ENCODE data around the gene OTOA. TPM values are rescaled to one million over a fixed set of nuclear protein-coding genes. Genes with fewer than 3 reads are reported as not detected.
"Not testable (repeated sequence)": the region's sequence is repeated elsewhere in the genome, so short reads cannot be mapped to it uniquely, and the experiment has no call there.

OTOA gene
- total RNA-seq, 1 donor from 2014 or later = not detected

DNA sequence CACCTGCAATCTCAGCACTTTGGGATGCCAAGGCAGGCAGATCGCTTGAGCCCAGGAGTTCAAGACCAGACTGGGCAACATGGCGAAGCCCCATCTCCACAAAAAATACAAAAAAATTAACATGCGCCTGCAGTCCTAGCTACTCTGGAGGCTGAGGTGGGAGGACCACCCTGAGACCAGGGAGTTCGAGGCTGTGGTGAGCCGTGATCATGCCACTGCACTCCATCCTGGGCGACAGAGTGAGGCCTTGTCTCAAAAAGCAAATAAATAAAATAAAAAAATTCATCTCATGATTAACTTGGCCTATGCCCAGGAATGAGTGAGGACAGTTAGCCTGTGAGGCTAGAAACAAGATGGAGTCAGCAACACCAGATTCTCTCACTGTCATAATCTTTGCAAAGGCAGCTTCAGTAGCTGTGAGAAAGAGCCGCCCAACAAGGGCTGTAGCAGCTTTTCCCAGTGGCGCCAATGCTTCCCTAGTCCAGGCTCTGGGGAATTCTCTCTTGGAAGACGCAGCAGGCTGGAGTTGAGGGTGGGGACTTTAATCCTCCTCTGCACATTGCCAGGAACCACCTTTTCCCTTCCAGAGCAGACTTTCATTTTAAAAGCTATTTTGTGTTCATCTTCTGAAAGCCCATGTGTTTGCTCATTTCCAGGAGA, 108.9 kb downstream of the OTOA start:
- H3K4me1 Mint-ChIP-seq (ENCODE audit: low read depth); H3K27me3 Mint-ChIP-seq (ENCODE audit: low read depth): not testable (repeated sequence)

DNA sequence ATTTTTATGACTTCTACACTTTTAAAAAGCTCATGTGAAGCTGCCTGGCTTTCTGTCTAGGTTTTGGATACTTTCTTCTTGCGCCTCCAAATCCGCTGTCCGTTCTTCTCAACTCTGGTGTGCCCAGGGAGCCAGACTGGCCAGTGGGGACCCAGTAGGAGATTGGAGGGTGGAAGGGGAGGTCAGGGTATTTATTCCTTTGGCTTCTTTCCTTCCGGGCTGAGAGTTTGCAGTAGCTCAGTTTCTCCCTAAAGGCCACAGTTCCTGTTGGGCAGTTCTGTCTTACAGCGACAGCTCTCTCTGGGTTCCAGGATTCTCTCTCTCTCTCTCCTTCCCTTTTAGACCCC, 109.4 kb downstream of the OTOA start:
- H3K27me3 Mint-ChIP-seq (ENCODE audit: low read depth); H3K36me3 Mint-ChIP-seq (ENCODE audit: low read depth); H3K4me3 Mint-ChIP-seq (ENCODE audit: low read depth); H3K27ac Mint-ChIP-seq; H3K9me3 Mint-ChIP-seq; DNase-seq (ENCODE audit: low spot score); H3K4me1 Mint-ChIP-seq (ENCODE audit: low read depth); intact Hi-C loops (cut with micrococcal nuclease): not testable (repeated sequence)

More for the DNA sequence above, 108.9 kb downstream of the OTOA start:
- H3K27ac Mint-ChIP-seq; H3K36me3 Mint-ChIP-seq (ENCODE audit: low read depth); H3K9me3 Mint-ChIP-seq; intact Hi-C loops (cut with micrococcal nuclease); H3K4me3 Mint-ChIP-seq (ENCODE audit: low read depth); DNase-seq (ENCODE audit: low spot score): not testable (repeated sequence)

DNA sequence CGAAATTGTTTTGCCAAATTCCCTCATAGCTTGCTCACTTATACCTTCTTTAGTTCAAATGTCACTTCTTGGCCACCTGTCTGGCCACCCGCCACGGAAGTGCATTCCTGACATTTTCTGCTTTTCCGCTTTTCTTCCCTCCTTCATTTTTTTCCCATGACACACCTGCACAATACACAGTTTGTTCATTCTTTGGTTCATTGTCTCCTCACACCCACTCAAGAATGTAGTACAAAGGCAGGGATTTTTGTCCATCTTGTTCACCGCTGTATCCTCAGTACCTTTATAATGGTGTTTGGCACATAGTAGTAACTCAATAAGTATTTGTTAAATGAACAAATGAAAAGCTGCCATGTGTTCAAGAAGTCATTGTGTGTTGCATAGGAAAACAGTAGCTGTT, 116.8 kb downstream of the OTOA start:
- H3K27ac Mint-ChIP-seq; H3K27me3 Mint-ChIP-seq (ENCODE audit: low read depth); H3K4me1 Mint-ChIP-seq (ENCODE audit: low read depth); H3K9me3 Mint-ChIP-seq; intact Hi-C loops (cut with micrococcal nuclease); H3K36me3 Mint-ChIP-seq (ENCODE audit: low read depth); DNase-seq (ENCODE audit: low spot score); H3K4me3 Mint-ChIP-seq (ENCODE audit: low read depth): not testable (repeated sequence)

DNA sequence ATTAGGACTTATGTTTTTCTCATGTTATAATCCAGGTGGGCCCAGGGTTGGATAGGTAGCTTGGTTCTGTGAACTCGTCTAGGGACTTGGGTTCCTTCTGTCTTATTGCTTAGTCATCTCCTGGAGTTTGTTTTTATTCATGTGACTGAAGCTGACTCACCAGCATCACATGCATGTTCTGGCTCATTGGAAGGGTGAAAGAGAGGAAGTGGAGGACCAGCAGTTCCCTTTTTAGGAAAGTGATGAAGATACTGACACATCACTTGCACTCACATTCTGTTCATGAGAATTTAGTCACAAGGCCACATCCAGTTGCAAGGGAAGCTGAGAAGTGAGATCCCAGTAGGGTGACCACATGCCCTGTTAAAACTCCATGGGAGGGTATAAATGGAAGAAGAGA, 126.7 kb downstream of the OTOA start:
- H3K27me3 Mint-ChIP-seq (ENCODE audit: low read depth); H3K4me3 Mint-ChIP-seq (ENCODE audit: low read depth); H3K9me3 Mint-ChIP-seq; DNase-seq (ENCODE audit: low spot score); H3K4me1 Mint-ChIP-seq (ENCODE audit: low read depth); H3K27ac Mint-ChIP-seq; intact Hi-C loops (cut with micrococcal nuclease); H3K36me3 Mint-ChIP-seq (ENCODE audit: low read depth): not testable (repeated sequence)

DNA sequence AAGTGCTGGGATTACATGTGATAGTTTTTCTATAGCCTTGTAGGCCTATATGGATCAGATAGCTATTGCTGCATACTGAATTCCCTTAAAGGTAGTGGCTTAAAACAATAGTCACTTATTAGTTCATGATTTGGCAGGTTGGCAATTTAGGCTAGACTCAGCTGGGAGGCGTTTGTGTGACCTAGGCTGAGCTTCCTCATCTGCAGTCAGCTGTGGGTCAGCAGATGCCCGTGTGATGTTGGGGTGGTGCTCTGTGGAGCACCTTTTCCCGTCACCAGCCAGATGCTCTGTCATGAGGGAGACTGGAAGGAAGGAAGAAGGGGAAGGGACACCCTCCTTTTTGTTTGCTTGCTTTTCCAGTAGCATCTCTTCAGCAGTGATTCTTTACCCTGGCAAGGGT, 129.5 kb downstream of the OTOA start:
- H3K27me3 Mint-ChIP-seq (ENCODE audit: low read depth); H3K27ac Mint-ChIP-seq; H3K4me1 Mint-ChIP-seq (ENCODE audit: low read depth); H3K4me3 Mint-ChIP-seq (ENCODE audit: low read depth); H3K36me3 Mint-ChIP-seq (ENCODE audit: low read depth); intact Hi-C loops (cut with micrococcal nuclease); DNase-seq (ENCODE audit: low spot score); H3K9me3 Mint-ChIP-seq: not testable (repeated sequence)

- DNase-seq (ENCODE audit: low spot score); intact Hi-C loops (cut with micrococcal nuclease); H3K4me3 Mint-ChIP-seq (ENCODE audit: low read depth); H3K27ac Mint-ChIP-seq; H3K4me1 Mint-ChIP-seq (ENCODE audit: low read depth); H3K9me3 Mint-ChIP-seq; H3K27me3 Mint-ChIP-seq (ENCODE audit: low read depth): not testable (repeated sequence)
- peaks cover 18% of the 10 kb centered on the region for H3K36me3 Mint-ChIP-seq (ENCODE audit: low read depth)
Observed at GRCh38 chr16:21798601-21799000, 134.8 kb downstream of the OTOA start.

DNA sequence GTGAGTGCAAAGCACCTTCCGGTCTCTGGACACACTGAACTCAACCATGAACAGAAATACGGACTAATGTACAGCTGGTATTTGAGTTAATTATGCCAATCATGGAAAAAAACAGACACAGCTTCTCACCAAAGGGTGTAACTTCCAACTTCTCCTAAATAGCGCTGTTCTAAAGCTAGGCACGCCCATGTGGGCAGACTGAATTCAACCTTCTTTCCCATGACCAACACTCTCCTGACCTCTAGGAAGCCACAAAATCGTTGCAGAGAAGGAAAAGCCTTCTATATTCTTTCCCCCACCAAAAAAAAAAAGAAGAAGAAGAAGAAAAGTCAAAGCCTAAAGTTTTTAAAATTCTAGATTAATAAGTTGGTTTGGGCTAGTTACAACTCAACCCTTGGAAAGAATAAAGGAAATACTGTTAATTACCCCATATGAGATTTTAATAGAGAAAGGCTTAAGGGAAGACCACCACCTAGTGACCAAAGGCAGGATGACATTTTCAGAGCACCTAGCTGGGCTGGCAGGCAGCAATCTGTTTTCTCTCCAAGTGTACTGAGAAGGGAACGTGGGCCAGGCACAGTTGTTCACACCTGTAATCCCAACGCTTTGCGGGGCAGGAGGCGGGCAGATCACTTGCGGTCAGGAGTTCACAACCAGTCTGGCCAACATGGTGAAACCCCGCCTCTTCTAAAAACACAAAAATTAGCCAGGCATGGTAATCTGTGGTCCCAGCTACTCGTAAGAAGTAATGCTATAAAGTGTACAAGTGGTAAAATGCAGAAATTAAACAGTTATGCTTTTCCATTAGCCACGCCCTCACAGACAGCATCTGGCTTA, 138.0 kb downstream of the OTOA start:
- H3K36me3 Mint-ChIP-seq (ENCODE audit: low read depth) = peaks cover 25% of the 10 kb centered on the region
- intact Hi-C loops (cut with micrococcal nuclease); H3K27me3 Mint-ChIP-seq (ENCODE audit: low read depth); DNase-seq (ENCODE audit: low spot score); H3K27ac Mint-ChIP-seq; H3K4me3 Mint-ChIP-seq (ENCODE audit: low read depth); H3K4me1 Mint-ChIP-seq (ENCODE audit: low read depth); H3K9me3 Mint-ChIP-seq: not testable (repeated sequence)

- H3K9me3 Mint-ChIP-seq; intact Hi-C loops (cut with micrococcal nuclease): not testable (repeated sequence)
Observed at GRCh38 chr16:21802375-21802663, 138.6 kb downstream of the OTOA start.

More at GRCh38 chr16:21802375-21802663, 138.6 kb downstream of the OTOA start:
- DNase-seq (ENCODE audit: low spot score); H3K27me3 Mint-ChIP-seq (ENCODE audit: low read depth); H3K4me1 Mint-ChIP-seq (ENCODE audit: low read depth); H3K27ac Mint-ChIP-seq; H3K4me3 Mint-ChIP-seq (ENCODE audit: low read depth): not testable (repeated sequence)
- peaks cover 26% of the 10 kb centered on the region for H3K36me3 Mint-ChIP-seq (ENCODE audit: low read depth)

Other genes with a start within 250 kb of the OTOA start
- 73.9 and 75.8 TPM in 2 replicates for gene METTL9, start 64.4 kb upstream of the OTOA start, total RNA-seq
- not detected in 2 replicates for gene IGSF6, start 11.4 kb upstream of the OTOA start, total RNA-seq
- gene NPIPB4, start 193.8 kb downstream of the OTOA start, total RNA-seq = 190 and 213 TPM in 2 replicates

Data from activated T-helper 2 cell treated with anti-CD3 and anti-CD28 coated beads, Interferon-gamma antibody, Interleukin-2, Interleukin-4, amounts not matched to agents 10 μg/mL and 5 μg/mL and 100 μg/mL, durations not matched to agents 14 hours and 24 hours and 36 hours (primary cell).